ENCODE results near the gene MLIP.
"Not testable (repeated sequence)": the region's sequence is repeated elsewhere in the genome, so short reads cannot be mapped to it uniquely, and the experiment has no call there.

Gene MLIP

DNA sequence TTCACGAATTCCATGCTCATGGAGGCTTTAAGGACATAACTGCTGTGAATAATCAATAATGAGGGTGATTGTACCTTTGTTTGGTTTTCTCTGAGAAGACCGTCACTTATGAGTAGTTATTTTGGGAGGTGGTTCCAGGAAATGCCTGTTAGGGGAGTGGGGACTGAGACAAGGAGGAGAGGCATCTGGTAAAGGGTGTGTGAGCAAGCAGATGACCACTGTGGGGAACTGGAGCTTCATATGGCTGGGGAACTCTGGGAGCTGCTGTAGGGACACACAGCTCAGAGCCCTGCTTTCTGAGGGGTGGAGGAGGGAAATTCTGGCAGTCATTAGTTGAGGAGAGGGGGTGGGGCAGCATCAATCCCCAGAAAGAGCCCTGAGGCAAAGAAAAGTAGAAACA is 125.7 kb downstream of the MLIP start:
- no peak for DNase-seq

DNA sequence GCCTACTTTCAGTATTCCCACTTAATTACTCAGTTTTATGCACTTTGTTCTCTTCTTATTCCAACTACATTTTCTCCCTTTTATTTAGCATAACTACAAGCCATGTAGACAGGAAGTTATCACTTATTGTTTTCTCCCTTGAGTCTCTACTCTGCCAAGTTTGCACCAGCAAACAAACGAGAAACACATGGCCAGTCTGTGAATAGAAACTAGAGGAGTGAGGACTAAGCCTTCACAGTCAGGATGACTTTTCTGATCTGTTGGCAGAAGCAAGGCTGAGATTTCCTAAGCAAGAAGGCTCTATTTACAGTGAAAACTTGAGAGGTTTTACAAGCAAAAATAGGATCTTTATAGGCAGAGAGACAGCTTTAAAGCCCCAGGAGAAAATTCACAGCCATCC is 127.2 kb downstream of the MLIP start:
- DNase-seq = no peak

DNA sequence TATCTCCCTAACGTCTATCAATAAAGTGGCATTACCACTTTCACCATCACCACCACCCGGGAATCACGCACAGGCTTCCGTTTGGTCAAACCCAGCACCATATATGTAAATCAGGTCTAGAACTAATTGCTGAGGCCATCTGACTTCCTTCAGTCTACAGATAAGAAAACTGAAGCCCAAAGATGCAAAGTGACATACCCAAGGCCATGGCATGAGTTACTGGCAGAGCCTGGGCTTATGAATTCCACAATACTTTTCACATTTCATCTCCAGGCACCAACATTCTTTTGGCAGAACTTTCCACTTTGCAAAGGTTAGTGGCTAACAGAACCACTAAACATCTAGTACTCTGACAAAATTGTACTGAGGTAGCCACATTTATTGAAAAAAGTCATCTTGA is 132.5 kb downstream of the MLIP start:
- DNase-seq = no peak

DNA sequence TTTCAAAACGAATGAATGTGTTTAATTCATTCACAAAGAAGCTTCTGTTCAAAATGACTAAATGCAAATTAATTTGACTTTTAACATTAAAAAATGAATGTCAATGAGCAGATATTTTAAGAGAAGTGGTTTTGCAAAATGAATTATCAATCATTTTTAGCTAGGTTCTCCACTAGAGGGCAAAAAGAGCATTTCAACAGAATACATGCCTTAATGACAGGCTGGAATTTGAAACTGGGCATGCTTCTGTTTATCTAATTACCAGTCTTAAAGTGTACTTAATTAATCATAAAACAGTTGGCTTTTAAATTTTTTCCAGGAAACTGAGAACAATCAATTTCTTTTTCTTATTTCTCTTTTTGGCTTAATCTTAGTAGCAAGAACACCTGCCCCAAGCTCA is 133.2 kb downstream of the MLIP start:
- DNase-seq = no peak

DNA sequence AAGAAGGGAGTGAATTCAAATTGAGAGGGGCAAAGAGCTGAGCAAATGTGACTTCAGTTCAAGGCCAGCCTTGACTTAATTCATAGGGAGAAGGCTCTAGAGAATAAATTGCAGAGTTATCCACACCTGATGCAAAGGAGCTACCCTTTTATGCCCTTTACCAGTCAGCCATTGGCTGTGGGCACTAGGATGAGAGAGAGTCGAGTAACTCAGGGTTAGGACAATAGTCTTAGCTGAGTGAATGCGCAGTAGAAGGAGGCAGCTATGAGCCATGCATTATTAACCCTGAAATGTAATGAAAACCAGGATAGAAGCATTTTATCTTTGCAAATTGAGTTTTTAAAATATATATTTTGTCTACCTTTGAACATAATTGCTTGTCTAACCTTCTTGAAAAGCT is 134.0 kb downstream of the MLIP start:
- no peak for DNase-seq

DNA sequence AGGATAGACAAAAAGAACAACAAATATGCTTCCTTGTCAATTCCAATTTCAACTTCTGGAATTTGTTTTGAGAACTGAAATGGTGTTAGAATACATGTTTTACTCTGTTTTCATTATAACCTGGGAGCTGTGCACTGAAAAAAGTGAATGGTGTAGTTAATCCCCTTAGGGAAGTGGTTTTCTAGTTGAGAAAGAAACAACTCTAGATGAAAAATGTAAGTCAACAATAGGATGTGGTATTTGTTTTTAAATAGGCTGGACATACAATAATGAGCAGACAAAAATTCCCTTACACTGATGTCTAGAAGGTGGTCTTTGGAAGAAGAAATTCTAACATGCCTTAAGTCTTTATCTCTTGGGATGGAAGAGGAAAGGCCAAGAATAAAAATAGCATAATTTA is 137.1 kb downstream of the MLIP start:
- DNase-seq = no peak

DNA sequence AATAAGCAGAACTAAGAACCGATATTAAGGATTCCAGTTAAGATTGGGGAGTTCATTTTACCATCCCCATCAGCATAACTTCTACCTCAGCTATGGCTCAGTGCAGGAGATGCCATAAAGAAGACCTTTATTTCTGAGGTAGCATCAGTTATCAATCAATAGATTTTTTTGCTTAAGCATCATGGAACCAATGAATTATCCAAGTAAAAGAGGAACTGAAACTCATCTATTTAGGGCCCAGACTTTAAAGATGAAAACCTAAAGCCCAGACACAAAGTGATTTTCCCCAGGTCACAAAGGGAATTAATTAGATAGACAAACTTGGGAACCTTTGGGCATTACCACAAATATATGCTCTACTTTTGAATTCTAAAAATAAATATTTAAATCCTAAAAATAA is 137.8 kb downstream of the MLIP start:
- no peak for DNase-seq

DNA sequence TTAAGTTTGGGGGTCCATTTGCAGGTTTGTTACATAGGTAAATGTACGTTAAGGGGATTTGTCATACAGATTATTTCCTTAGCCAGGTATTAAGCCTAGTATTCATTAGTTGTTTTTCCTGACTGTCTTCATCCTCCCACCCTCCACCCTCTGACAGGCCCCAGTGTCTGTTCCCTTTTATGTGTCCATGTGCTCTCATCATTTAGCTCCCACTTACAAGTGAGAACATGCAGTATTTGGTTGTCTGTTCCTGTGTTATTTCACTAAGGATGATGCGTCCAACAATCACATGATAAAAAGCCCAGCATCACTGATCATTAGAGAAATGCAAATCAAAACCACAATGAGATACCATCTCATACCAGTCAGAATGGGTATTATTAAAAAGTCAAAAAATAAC is 138.6 kb downstream of the MLIP start:
- DNase-seq = not testable (repeated sequence)

DNA sequence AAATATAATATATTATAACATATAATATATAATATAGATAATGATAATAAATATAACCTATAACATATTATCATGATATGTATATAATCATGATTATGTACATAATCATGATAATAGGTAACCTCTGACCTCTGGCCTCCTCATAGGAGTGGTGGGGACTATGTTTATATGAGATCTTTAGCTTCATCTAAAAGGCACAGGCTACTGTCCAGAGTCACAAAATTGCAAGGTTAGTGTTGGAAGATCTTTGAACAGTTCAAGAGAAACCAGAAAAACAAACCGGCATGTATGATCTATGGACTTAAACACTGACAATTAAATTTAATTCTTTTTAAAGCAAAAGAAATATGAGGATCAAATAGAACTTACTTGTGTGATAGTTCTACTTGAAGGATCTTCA is 141.3 kb downstream of the MLIP start:
- DNase-seq = no peak

DNA sequence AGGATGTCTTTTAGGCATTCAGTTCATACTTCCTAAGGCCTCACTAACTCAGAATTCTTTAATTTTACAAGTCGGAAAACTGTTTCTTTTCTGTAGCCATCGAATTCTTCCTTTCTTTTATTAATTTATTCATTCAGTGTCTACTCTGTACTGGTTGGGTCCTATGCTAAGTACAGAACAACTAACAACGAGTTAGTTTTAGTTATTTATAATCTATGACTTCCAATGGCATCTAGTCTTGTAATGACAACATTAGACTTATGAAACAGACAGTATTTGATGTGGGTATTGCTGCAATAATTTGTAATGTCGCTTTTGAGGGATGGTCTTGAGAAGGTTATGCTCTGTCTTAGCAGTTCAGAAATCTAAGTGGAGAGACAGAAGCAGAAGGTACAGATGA is 141.7 kb downstream of the MLIP start:
- no peak for DNase-seq

DNA sequence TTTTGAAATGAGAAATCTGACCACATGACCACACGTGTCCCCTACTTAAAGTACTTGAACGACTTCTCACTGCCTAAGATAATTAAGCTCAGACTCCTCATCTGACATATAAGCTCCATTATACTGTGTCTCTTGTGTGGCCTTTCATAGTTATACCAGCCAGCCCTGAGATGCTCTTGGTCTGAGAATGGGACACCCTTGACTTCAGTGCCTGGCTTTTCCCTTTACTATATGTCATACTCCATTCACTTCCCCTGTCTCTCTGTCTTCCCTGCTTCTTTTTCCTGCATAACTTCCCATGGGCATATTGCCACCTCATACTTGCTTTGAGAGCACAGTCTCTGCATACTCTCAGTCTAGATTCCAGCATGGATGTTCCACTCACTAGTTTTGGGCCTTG is 143.6 kb downstream of the MLIP start:
- no peak for DNase-seq

DNA sequence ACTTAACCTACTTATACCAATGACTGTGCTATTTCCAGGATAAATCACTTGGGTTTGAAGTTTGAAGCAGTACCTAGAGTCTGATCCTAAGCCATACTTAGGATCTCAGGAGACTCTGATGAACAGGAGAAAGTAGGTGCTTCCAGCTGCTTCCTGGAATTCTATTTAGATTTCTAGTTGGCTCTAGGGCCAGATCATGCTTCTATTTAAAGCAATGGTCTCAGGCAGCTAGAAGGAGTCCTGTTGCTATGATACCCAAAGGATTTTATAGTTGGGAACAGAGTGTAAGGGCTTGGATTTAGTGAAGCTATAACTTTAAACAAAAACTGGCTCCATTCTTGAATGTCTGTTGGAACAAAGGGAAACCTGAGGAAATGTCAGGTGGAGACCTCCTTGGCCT is 144.6 kb downstream of the MLIP start:
- no peak for DNase-seq

DNA sequence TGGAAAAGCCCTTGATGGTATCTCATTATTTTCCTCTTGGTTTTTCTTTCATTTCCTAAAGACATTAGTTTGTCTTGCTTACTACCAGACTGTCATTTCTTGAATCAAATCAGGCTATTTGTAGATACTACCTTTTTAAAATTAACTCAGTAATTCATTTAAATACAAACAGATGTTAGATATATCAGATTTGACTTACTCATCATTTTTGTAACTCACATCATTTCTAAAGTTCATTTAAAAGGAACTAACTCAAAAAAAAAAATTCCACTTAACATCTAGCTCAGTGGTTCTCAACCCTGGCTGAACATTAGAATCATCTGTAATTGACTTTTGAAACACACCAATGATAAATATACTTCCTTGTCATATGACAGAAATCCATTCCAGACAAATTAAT is 148.8 kb downstream of the MLIP start:
- no peak for DNase-seq

DNA sequence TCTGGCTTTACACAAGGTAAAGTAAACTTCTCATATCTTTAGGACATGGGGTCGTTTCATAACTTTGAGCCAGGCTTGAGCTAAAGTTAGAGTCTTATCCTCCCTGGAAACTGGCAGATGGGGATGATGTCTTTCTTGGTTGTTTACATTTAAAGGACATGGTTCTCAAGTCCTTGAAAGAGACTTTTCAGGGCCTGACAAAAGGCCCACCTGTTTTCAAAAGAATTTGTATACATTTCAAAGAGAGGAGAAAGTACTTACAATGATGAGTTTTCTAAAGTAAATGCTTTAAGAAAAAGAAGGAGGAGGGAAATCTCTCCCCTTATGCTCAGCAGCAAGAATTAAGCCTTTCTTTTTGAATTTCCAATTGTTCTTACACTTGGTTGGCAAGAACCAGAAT is 151.3 kb downstream of the MLIP start:
- DNase-seq = no peak

DNA sequence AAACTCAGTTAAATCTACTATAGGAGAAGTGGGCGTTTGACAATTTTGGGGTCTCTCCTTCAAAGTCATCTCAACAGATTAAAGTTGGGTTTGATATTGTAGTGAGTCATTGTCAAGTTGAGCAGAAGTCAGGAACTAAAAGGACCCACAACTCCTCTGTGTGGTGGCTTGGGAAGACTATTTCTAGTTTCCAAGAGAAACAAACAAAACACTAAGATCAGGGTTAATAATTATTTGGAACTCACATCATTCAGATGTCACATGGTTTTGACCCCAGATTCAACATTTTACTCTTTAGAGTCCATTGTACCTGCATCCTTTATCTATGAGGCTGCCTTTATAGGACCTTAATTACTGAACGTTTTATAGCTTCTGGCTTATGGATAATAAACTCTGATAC is 151.7 kb downstream of the MLIP start:
- no peak for DNase-seq

DNA sequence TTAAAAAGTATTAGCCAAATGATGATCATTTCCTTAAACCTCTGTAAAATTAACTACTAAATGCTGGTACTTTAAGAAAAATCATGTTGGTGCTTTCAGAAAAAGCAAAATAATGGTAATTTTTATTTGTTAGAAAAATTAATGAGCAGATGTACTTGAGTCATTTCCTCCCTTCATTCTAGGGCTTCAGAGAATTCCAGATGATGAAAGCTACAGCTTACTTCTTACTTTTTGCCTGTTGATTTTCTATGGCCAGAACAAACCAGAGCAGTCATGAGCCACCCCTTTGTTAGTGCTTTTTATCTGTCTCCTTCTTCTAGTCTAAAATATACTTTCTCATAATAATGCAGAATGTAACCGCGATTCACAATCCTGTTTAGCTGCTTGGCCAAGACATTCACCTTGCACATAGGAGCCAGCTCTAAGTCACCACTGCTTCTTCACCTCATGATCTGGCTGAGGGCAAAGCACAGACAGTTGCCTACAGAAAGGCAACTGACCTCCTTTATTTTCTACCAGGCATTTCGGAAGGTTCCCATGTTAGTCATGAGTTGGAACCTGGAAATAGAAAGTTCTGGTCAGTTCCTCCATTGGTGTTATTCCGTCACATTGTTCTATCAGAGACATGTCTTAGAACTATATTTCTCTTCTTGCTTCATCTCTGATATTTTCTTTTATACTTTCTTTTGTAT is 153.5 kb downstream of the MLIP start:
- no peak for DNase-seq

DNA sequence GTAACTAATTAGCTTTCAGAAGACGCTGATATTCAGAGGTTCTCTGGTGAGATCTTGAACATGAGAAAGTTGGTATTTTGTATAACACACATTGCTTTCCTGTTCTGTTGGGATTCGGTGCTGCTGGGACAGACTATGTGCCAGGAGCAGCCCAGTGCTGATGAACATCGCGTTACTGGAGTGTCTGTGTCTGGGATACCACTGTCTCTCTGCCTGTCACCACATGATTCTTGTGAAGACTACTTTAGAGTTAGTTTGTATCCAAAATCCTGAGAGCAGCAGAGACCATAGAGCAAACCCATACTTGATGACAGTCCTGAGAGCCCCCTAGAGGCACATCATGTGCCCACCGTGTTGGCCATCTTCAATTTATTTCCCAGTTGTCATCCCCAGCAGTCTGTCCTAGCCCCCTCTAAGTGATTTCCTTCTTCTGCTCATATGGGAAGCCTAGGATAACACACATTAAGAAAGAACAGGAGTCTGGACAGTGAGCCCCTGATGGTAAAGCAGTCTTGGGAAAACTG is 155.2 kb downstream of the MLIP start:
- no peak for DNase-seq

DNA sequence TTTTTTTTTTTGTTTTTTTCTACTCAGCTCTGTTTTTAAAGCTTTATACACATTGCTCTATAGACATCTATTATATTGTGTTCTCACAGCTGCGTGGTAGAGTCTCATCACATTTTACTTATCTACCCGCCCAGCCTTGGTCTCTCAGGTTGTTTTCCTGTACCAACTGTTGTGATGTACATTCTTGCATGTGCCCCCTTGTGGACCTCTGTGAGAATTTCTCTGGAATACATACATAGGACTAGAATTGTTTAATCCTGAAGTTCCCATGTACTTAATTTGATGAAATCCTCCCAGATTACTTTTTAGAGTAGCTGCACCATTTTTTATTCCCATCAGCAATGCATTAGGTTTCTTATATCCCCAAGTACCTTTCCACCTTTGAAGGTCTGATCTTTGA is 156.6 kb downstream of the MLIP start:
- DNase-seq = no peak

DNA sequence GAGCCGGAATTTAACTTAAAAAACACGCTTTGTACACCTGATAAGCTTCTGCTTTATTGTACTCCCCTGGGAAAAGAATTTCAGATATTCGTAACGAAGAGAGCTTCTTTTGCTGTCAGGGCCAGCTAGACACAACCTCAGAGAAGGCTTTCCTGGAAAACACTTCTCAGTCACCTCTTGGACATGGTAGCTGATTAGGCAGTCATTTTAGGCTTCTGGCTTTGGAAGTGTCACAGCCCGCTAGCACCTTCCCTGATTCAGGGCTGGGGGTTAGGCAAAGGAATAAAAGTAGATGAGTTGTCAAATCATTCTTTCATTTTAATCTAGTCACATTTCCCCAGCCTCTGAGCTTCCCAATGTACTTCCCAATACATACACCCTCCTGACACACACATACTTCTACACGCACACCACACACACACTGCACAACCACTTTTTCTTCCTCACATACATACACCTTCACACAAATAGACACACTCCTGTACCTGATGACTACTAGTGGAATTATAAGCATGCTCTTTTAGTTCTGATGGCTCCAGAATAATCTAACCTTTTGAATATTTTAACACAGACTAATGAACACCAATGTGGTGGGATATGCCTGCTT is 162.1 kb downstream of the MLIP start:
- DNase-seq = no peak

DNA sequence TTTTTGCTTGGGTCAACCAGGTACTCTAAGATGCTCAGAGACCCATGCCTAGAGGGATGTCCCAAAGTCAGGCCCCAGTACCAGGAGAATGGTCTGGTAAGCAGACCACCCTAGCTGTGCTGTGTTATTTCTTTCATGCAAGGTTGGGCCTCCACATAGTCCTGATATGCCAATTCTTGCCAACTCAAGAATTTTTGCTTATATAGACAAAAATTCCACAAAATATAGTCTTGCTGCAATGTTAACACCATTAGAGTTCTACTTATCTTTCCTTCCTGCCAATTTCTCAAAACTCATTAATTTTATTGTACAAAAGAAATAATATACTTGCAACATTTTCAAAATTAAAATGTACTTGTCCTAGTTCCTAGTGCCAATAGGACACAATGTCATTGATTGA is 163.1 kb downstream of the MLIP start:
- DNase-seq = no peak

DNA sequence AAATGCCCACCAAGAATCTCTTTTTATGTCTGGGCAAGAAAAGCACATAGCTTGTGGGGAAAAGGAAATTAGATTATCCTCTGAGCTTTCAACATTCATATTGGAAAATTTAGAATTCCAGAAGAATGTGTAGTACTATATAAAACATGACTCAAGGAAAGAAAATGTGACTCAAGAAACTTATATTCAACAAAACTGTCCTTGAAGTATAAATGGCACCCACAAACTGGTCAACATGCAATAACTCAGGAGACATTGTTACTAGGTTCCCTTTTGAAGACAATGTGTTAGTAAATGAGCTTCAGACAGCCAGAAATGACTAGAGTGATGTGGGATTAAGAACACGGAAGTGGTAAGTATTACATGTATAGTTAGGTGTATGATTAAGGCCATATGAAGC is 170.9 kb downstream of the MLIP start:
- DNase-seq = no peak

DNA sequence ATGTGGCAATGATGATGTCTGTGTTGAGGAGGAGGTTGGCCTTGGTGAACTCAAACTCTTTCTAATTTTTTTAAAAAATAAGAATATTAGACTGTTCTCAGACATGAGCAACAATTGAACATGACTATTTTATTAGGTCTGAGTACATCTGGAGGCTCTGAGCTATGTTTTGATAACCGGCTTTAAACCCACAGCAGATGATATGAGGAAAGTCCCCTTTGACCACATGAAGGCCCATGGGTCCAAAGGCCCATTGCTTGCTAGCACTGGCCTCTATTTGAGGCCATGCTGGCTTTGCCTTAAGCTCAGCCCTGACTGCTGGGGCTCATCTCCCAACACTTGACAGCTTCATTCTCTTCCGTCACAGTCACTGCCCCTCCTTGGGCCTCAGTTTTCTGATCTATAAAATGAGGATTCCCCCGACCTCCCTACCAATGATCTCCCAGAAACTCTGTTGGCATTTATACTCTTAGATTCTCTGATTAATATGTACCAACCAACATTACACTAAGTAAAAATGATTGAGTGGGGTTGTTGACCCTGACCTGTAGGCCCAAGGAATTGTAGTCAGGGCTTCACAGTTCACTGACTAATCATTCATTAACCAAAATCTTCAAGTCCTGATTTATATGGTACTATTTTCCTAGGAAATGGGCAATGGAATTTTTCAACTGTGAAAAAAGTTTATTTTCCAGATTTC is 173.1 kb downstream of the MLIP start:
- no peak for DNase-seq

DNA sequence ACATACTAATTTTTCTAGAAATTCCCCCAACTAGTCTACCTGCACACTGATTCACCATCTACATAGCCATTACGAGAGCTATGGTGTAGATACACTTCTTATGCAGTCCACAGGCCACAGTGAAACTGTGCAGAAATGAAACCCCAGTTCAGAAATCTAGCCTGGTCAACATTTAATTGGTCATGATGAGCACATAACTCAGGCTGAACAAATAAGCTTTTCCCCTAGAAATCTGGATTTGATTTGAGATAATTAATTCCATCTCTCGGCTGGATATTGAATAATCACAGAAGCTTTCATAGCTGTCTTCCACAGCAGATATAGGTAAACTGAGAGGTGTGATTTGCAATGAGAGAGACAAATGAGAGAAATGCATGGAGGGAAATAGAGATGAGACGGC is 174.4 kb downstream of the MLIP start:
- DNase-seq = no peak

DNA sequence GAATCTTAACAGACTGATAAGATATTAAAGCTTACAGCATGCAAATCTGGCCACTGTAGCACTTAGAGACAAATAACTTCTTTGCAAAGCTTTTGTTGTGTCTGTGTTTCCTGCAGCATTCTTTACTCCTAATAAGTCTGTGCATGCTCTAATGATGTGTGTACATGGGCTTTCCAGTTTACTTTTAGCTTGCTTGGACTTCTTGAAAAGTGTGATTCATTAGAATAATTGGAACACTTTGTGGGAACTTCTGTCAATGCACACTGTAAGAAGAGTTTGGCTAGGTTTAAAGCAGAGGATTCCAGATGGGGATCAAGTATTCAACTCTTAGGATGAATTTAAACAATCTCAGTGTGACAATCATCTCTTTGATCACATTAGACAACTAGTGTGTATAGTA is 174.9 kb downstream of the MLIP start:
- DNase-seq = no peak

DNA sequence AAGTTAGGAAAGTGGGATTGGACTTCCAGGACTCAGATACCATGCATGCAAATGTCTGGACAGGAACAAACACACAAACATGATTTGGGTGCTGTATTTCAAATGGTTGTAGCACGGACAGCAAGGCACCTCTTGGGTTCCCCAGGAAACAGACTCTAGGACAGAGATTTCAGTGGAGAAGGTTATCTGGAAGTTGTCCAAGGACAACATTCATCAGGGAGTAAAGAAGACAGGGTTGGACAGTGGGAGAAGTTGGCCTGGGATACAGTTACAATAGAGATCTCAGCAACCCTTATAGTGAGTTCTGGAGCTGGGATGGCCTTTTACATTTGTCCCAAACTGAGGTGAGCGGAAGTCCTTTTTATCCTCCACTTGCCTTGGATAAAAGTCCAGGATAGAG is 177.2 kb downstream of the MLIP start:
- no peak for DNase-seq

Measured in NCI-H774 (cell line).